Measurements from ENCODE around the gene PDCL2.

Gene PDCL2

DNA sequence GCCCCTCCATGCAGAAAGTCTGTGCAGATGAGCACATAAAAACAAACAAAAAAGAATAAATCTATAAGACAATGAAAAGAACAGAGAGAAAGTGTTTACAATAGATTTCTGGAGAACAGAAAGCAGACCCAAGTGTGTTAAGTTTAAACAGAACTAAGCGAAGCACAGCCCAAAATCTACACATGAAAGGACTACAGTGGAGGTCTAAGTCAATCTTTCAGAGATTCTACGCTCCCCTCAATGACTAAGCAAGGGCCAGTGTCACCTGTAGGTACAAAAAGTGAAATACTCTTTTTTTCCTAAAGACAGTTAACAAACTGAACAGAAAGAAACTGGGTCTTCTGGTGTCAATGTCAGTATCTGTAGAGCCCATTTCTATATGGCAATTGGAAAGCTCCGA, 63.6 kb downstream of the PDCL2 start:
- H3K4me3 ChIP-seq (replicated peaks; ENCODE audit: low read depth, low read length) = no peak overlapping the region
- no peak for DNase-seq (ENCODE audit: low read depth)
- no peak for TF ChIP-seq CTCF (IDR thresholded peaks at IDR 0.05; ENCODE audit: low read length, missing control alignments)

DNA sequence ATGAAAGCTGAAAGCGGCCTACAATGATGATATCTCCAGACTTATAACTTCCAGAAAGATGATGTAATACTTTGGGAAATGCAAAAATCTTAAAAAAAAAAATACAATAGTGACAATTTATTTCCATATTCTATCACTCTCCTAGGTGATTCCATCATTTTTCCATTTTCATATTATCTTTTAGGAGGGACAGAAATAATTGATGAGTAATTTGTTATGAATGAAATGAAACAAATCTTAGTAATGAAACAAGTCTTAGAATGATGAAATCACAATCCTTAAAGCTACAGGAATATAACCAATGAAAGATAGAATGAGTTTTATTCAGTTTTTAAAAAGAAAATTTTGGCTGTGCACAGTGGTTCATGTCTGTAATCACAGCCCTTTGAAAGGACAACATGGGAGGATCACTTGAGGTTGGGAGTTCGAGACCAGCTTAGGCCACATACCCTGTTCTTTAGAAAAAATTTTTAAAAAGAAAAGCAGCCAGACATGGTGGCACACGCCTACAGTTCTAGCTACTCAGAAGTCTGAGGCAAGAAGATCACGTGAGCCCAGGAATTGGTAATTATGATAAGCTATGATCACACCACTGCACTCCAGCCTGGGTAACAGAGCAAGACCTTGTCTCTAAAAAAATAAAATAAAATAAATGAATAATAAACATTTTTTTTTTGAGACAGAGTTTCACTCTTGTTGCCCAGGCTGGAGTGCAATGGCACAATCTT, 67.0 kb downstream of the PDCL2 start:
- no peak for TF ChIP-seq CTCF (IDR thresholded peaks at IDR 0.05; ENCODE audit: low read length, missing control alignments)
- peak; percentile 42 for DNase-seq (ENCODE audit: low read depth)
- no peak overlapping the region for H3K4me3 ChIP-seq (replicated peaks; ENCODE audit: low read depth, low read length)

- no peak for TF ChIP-seq CTCF (IDR thresholded peaks at IDR 0.05; ENCODE audit: low read length, missing control alignments)
- no peak for DNase-seq (ENCODE audit: low read depth)
- H3K4me3 ChIP-seq (replicated peaks; ENCODE audit: low read depth, low read length) = no peak overlapping the region
These were observed 73.6 kb downstream of the PDCL2 start for GRCh38 chr4:55518442-55518841.

- H3K4me3 ChIP-seq (replicated peaks; ENCODE audit: low read depth, low read length) = no peak overlapping the region
- DNase-seq (ENCODE audit: low read depth) = no peak
- no peak for TF ChIP-seq CTCF (IDR thresholded peaks at IDR 0.05; ENCODE audit: low read length, missing control alignments)
These were observed 74.4 kb downstream of the PDCL2 start for GRCh38 chr4:55517526-55518229.

DNA sequence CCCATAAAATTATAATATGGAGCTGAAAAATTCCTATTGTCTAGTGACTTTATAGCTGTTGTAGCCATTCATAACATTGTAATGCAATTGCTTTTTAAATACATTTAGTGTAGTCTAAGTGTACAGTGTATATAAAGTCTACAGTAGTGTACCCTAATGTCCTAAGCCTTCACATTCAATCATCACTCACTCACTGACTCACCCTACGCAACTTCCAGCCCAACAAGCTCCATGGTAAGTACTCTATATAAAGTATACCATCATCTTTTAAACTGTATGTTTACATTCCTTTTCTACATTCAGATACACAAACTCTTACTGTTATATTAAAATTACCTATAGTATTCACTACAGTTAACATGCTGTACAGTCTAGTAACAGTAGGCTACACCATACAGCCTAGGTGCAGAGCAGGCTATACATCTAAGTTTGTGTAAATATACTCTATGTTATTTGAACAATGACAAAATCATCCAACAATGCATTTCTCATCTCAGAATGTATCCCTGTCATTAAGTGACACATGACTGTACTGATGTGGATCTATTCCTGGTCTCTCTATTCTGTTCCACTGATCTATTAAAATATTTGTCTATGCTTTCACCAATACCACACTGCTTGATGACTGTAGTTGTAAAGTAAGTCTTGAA, 79.0 kb downstream of the PDCL2 start:
- no peak for DNase-seq (ENCODE audit: low read depth)
- no peak for TF ChIP-seq CTCF (IDR thresholded peaks at IDR 0.05; ENCODE audit: low read length, missing control alignments)
- H3K4me3 ChIP-seq (replicated peaks; ENCODE audit: low read depth, low read length) = no peak overlapping the region

DNA sequence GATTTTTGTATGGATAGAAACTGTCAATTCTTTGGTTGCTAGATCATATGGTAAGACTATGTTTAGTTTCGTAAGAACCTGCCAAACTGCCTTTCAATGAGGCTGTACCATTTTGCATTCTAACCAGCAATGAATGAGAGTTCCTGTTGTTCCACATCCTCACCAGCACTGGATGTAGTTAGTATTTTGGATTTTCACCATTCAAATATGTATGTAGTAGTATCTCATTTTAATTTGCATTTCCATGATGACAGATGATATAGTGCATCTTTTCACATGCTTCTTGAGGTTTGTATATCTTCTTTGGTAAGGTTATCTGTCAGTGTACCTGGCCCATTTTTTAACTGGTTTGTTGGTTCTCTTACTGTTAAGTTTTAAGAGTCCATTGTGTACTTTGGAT, 80.0 kb downstream of the PDCL2 start:
- H3K4me3 ChIP-seq (replicated peaks; ENCODE audit: low read depth, low read length) = no peak overlapping the region
- DNase-seq (ENCODE audit: low read depth) = no peak
- no peak for TF ChIP-seq CTCF (IDR thresholded peaks at IDR 0.05; ENCODE audit: low read length, missing control alignments)

All from fibroblast of pulmonary artery (primary cell).